ENCODE results near the gene DCTN5.

DCTN5 gene

GRCh38 chr16:23724096-23724784 lies 83.0 kb downstream of the DCTN5 start:
- peaks cover 7% of the 10 kb centered on the region for H3K9me3 Mint-ChIP-seq
- H3K27ac Mint-ChIP-seq: no peak overlapping the region
- peaks cover 16% of the 10 kb centered on the region for H3K27me3 Mint-ChIP-seq (ENCODE audit: low read depth)
- H3K36me3 Mint-ChIP-seq (ENCODE audit: low read depth): no peaks in the 10 kb centered on the region
- no peak overlapping the region for H3K4me3 Mint-ChIP-seq
- no peaks in the 10 kb centered on the region for H3K4me1 Mint-ChIP-seq
- no peak for TF ChIP-seq CTCF (IDR thresholded peaks at IDR 0.05; ENCODE audit: unreplicated experiment in 3 of 3)

GRCh38 chr16:23724785-23725131 lies 83.5 kb downstream of the DCTN5 start:
- Mint-ChIP-seq H3K27me3 (ENCODE audit: low read depth) (peaks cover 14% of the 10 kb centered on the region), H3K4me1 (no peaks in the 10 kb centered on the region), H3K9me3 (peaks cover 7% of the 10 kb centered on the region), H3K36me3 (ENCODE audit: low read depth) (no peaks in the 10 kb centered on the region), H3K4me3 (no peak overlapping the region), H3K27ac (no peak overlapping the region)
- no peak for TF ChIP-seq CTCF (IDR thresholded peaks at IDR 0.05; ENCODE audit: unreplicated experiment in 3 of 3)

- peaks cover 5% of the 10 kb centered on the region for H3K9me3 Mint-ChIP-seq
- H3K27me3 Mint-ChIP-seq (ENCODE audit: low read depth): peaks cover 9% of the 10 kb centered on the region
- no peaks in the 10 kb centered on the region for H3K36me3 Mint-ChIP-seq (ENCODE audit: low read depth)
- H3K27ac Mint-ChIP-seq: no peak overlapping the region
- H3K4me1 Mint-ChIP-seq: no peaks in the 10 kb centered on the region
- H3K4me3 Mint-ChIP-seq: no peak overlapping the region
- no peak for TF ChIP-seq CTCF (IDR thresholded peaks at IDR 0.05; ENCODE audit: unreplicated experiment in 3 of 3)
Observed at GRCh38 chr16:23726710-23727109, 85.4 kb downstream of the DCTN5 start.

Data from nephron (organoid).